Measurements from ENCODE around the gene ZC3H7B. TPM values are rescaled to one million over a fixed set of nuclear protein-coding genes. Genes with fewer than 3 reads are reported as not detected.
"Not testable (repeated sequence)": the region's sequence is repeated elsewhere in the genome, so short reads cannot be mapped to it uniquely, and the experiment has no call there.

Gene ZC3H7B, protein sequence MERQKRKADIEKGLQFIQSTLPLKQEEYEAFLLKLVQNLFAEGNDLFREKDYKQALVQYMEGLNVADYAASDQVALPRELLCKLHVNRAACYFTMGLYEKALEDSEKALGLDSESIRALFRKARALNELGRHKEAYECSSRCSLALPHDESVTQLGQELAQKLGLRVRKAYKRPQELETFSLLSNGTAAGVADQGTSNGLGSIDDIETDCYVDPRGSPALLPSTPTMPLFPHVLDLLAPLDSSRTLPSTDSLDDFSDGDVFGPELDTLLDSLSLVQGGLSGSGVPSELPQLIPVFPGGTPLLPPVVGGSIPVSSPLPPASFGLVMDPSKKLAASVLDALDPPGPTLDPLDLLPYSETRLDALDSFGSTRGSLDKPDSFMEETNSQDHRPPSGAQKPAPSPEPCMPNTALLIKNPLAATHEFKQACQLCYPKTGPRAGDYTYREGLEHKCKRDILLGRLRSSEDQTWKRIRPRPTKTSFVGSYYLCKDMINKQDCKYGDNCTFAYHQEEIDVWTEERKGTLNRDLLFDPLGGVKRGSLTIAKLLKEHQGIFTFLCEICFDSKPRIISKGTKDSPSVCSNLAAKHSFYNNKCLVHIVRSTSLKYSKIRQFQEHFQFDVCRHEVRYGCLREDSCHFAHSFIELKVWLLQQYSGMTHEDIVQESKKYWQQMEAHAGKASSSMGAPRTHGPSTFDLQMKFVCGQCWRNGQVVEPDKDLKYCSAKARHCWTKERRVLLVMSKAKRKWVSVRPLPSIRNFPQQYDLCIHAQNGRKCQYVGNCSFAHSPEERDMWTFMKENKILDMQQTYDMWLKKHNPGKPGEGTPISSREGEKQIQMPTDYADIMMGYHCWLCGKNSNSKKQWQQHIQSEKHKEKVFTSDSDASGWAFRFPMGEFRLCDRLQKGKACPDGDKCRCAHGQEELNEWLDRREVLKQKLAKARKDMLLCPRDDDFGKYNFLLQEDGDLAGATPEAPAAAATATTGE
- 18.1 and 34.2 TPM in 2 replicates for total RNA-seq (2014; rRNA removed; shearing (Covaris generic); ENCODE audit: low replicate concordance)

DNA sequence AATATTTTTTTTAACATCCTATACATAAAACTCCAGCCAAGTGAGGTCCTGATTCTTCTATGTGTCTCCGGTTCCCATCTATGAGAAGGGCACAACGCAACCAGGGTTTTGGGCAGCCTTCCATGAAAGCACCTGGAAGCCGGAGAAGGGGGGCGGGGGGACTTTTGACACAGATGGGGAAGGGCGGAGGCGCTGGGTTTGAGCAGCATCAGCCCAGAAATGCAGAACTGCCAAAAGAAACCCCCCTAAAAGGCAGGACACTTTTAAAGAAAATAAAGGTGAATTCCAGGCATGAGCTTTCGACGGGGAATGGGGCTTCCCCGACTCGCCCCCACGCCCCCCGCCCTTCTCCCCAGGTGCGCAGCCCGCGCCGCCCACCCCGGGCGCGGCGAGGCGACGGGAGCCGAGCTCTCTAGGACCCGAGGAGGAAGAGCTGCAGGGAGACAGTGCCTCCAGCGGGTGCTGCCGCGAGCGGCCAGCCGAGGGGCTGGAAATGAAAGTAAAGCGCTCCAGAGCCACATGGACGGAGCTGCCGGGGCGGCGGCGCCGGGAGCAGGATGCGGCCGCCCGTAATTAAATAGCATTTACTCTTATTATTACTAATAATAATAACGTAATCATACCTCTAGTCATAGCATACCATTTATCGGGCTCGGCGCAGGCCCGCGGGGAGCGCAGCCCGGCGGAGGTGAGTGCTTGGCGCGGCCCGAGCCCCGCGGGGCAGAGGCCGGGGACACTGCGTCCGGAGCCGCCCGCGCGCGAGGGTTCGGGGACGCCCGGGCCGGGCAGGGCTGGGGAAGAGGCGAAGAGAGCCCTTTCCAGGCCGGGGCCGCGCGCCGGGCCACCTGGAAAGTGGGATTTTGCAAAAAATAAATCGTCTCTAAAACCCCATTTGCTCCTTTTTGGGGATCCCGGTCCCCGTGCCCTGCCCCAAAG is at the start of gene ZC3H7B:
Gene ZC3H7B, plus strand, starts transcription at position 441 of the 936 bp plus-strand sequence. CDS start 19,136 bp downstream, outside the sequence.
- H3K36me3 ChIP-seq (ENCODE audit: insufficient read depth, low read length): no peaks in the 10 kb centered on the region
- H3K9ac ChIP-seq (ENCODE audit: low read length): peak within 1 kb of the TSS; percentile 100
- H3K4me2 ChIP-seq (ENCODE audit: low read depth, low read length, poor library complexity, severe bottlenecking): peak within 1 kb of the TSS; percentile 88
- H3K4me3 ChIP-seq (ENCODE audit: low read length): peak within 1 kb of the TSS; percentile 99
- peak; percentile 93 for DNase-seq
- peaks cover 22% of the 10 kb centered on the region for H3K4me1 ChIP-seq (ENCODE audit: low read length)
- no peaks in the 10 kb centered on the region for H3K9me3 ChIP-seq (ENCODE audit: low read length)
- no peaks in the 10 kb centered on the region for H3K27me3 ChIP-seq (ENCODE audit: low read length)
- H3K27ac ChIP-seq (ENCODE audit: low read length): peak within 1 kb of the TSS; percentile 82
- no peaks in the 10 kb centered on the region; the same call in 1 of the 2 replicates for H4K20me1 ChIP-seq (ENCODE audit: insufficient read depth, low read depth, low read length)
- no peaks in the 10 kb centered on the region for H3K9me2 ChIP-seq (replicated peaks; ENCODE audit: insufficient read depth, low read length)
- peaks cover 57% of the 10 kb centered on the region for H3K79me2 ChIP-seq (ENCODE audit: low read length)
- peak within 1 kb of the TSS; percentile 92 for H2AFZ ChIP-seq (ENCODE audit: low read length)

DNA sequence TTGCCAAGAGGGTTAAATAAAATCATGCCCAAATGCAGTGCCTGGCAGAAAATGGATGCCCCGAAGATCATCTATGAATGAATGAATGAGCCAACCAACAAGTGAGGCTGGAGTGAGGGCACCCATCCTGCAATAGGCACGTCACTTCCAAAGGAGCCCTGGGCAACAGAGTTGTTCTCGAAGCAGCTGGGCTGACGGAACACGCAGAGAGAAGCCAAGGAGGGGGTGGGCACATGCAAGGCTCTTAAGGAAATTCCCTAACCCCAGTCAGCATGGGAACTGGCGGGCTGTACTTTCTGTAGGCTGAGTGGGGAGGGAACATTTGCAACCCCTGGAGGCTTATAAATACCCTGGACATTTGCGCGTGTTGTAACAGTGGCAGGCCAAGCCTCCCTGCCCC is 49.0 kb upstream of the ZC3H7B start:
- DNase-seq: no peak
- H3K36me3 ChIP-seq (ENCODE audit: insufficient read depth, low read length): peaks cover 26% of the 10 kb centered on the region
- no peak overlapping the region for H3K4me3 ChIP-seq (ENCODE audit: low read length)

GRCh38 chr22:41254230-41254629 is 47.1 kb upstream of the ZC3H7B start:
- Histone ChIP-seq H3K79me2 (ENCODE audit: low read length) (no peaks in the 10 kb centered on the region), H3K9me2 (replicated peaks; ENCODE audit: insufficient read depth, low read length) (no peaks in the 10 kb centered on the region), H3K4me3 (ENCODE audit: low read length) (no peak overlapping the region), H3K36me3 (ENCODE audit: insufficient read depth, low read length) (peaks cover 31% of the 10 kb centered on the region), H3K9ac (ENCODE audit: low read length) (no peak overlapping the region), H3K9me3 (ENCODE audit: low read length) (no peaks in the 10 kb centered on the region), H3K27me3 (ENCODE audit: low read length) (no peaks in the 10 kb centered on the region), H3K27ac (ENCODE audit: low read length) (no peak overlapping the region), H3K4me2 (ENCODE audit: low read depth, low read length, poor library complexity, severe bottlenecking) (no peak overlapping the region), H2AFZ (ENCODE audit: low read length) (no peak overlapping the region), H3K4me1 (ENCODE audit: low read length) (no peaks in the 10 kb centered on the region), H4K20me1 (ENCODE audit: insufficient read depth, low read depth, low read length) (no peaks in the 10 kb centered on the region; the same call in 1 of the 2 replicates)
- DNase-seq: no peak

More for the DNA sequence above, 49.0 kb upstream of the ZC3H7B start:
- H3K4me1 ChIP-seq (ENCODE audit: low read length): no peaks in the 10 kb centered on the region
- H3K4me2 ChIP-seq (ENCODE audit: low read depth, low read length, poor library complexity, severe bottlenecking): no peak overlapping the region
- no peak overlapping the region for H3K9ac ChIP-seq (ENCODE audit: low read length)
- no peaks in the 10 kb centered on the region for H3K27me3 ChIP-seq (ENCODE audit: low read length)
- no peaks in the 10 kb centered on the region for H3K9me2 ChIP-seq (replicated peaks; ENCODE audit: insufficient read depth, low read length)
- H2AFZ ChIP-seq (ENCODE audit: low read length): no peak overlapping the region
- no peaks in the 10 kb centered on the region for H3K79me2 ChIP-seq (ENCODE audit: low read length)
- no peak overlapping the region for H3K27ac ChIP-seq (ENCODE audit: low read length)
- H3K9me3 ChIP-seq (ENCODE audit: low read length): no peaks in the 10 kb centered on the region
- no peaks in the 10 kb centered on the region; the same call in 1 of the 2 replicates for H4K20me1 ChIP-seq (ENCODE audit: insufficient read depth, low read depth, low read length)

DNA sequence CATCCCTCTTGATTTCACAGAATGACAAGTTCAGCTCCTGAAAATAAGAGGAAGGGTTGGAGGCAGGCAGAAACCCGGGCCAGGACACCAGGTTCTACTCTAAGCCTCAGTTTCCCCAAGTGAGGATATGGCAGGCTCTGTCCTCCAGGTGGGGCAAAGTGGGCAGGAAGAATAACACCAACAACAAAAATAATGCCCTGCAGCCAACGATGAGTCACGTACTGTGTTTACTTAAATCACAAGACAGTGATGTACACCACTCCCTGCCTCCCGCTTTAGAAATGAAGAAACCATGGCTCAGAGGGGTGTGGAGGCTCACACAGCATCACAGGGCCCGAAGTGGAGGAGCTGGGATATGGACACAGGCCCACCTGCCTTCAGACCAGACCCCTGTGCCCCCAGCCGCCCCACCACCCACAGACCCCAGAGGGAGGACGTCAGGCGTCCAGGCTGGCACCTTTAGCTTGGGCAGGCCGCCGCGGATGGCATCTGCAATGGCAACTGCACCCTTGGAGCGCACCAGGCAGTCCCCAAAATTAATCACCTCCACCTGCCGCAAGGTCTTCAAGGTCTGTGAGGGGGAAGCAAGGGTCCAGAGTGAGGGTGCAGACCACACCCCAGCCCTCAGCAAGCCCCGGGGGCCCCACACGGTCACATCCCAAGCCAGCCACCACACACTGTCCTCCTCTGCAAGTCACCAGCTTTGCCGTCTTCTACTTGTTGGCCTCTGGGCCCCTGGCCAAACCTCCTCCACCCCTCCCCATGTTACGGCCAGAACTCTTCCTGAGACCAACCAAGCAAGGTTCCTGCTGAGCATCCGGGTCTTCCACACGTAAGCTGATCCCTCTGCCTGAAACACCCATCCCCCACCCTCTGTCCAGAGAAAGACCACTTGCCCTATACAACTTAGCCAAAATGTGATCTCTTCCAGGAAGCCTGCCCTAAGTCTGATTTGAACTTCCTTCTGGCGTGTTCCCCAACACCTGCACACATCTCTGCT is 44.8 kb upstream of the ZC3H7B start:
- H3K4me2 ChIP-seq (ENCODE audit: low read depth, low read length, poor library complexity, severe bottlenecking): no peak overlapping the region
- no peaks in the 10 kb centered on the region for H4K20me1 ChIP-seq (ENCODE audit: insufficient read depth, low read depth, low read length)
- H3K4me3 ChIP-seq (ENCODE audit: low read length): no peak overlapping the region
- no peak overlapping the region for H3K27ac ChIP-seq (ENCODE audit: low read length)
- H3K9ac ChIP-seq (ENCODE audit: low read length): no peak overlapping the region
- no peak overlapping the region for H2AFZ ChIP-seq (ENCODE audit: low read length)
- no peaks in the 10 kb centered on the region for H3K27me3 ChIP-seq (ENCODE audit: low read length)
- H3K9me3 ChIP-seq (ENCODE audit: low read length): no peaks in the 10 kb centered on the region
- DNase-seq: no peak
- no peaks in the 10 kb centered on the region for H3K79me2 ChIP-seq (ENCODE audit: low read length)
- H3K36me3 ChIP-seq (ENCODE audit: insufficient read depth, low read length): peaks cover 30% of the 10 kb centered on the region
- no peaks in the 10 kb centered on the region for H3K4me1 ChIP-seq (ENCODE audit: low read length)
- H3K9me2 ChIP-seq (replicated peaks; ENCODE audit: insufficient read depth, low read length): no peaks in the 10 kb centered on the region

GRCh38 chr22:41257696-41258095 is 43.6 kb upstream of the ZC3H7B start:
- Histone ChIP-seq H3K36me3 (ENCODE audit: insufficient read depth, low read length) (peaks cover 34% of the 10 kb centered on the region), H3K4me1 (ENCODE audit: low read length) (no peaks in the 10 kb centered on the region), H3K4me2 (ENCODE audit: low read depth, low read length, poor library complexity, severe bottlenecking) (no peak overlapping the region), H4K20me1 (ENCODE audit: insufficient read depth, low read depth, low read length) (no peaks in the 10 kb centered on the region), H2AFZ (ENCODE audit: low read length) (no peak overlapping the region), H3K9me3 (ENCODE audit: low read length) (no peaks in the 10 kb centered on the region), H3K27ac (ENCODE audit: low read length) (no peak overlapping the region), H3K79me2 (ENCODE audit: low read length) (no peaks in the 10 kb centered on the region), H3K4me3 (ENCODE audit: low read length) (no peak overlapping the region), H3K9ac (ENCODE audit: low read length) (no peak overlapping the region), H3K9me2 (replicated peaks; ENCODE audit: insufficient read depth, low read length) (no peaks in the 10 kb centered on the region), H3K27me3 (ENCODE audit: low read length) (no peaks in the 10 kb centered on the region)
- no peak for DNase-seq

GRCh38 chr22:41259756-41260155 is 41.6 kb upstream of the ZC3H7B start:
- H3K36me3 ChIP-seq (ENCODE audit: insufficient read depth, low read length): peaks cover 34% of the 10 kb centered on the region
- H3K27ac ChIP-seq (ENCODE audit: low read length); H3K27me3 ChIP-seq (ENCODE audit: low read length); H3K9ac ChIP-seq (ENCODE audit: low read length); DNase-seq; H3K4me3 ChIP-seq (ENCODE audit: low read length); H3K4me1 ChIP-seq (ENCODE audit: low read length); H3K79me2 ChIP-seq (ENCODE audit: low read length); H4K20me1 ChIP-seq (ENCODE audit: insufficient read depth, low read depth, low read length); H2AFZ ChIP-seq (ENCODE audit: low read length); H3K9me2 ChIP-seq (replicated peaks; ENCODE audit: insufficient read depth, low read length); H3K4me2 ChIP-seq (ENCODE audit: low read depth, low read length, poor library complexity, severe bottlenecking); H3K9me3 ChIP-seq (ENCODE audit: low read length): not testable (repeated sequence)

DNA sequence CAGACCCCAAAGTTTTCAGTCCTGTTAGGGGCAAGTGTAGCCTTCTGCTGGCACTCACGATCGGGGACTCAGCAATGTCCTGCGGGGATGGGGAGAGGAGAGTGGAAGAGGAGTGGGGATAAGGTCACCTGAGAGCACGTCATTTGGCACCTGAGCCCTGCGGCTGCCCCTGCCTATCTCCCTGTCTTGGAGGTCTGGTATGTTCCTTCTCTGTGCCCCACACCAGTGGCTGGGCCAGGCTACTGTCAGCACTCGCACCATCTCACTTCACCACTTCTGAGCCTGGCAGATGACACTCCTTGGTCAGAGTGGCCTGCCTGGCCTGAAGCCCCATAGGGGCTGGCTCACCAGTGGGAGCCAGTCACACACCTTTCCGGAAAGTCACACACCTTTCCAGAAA is 40.5 kb upstream of the ZC3H7B start:
- DNase-seq: no peak

More for the DNA sequence above, 40.5 kb upstream of the ZC3H7B start:
- Histone ChIP-seq H3K4me3 (ENCODE audit: low read length) (no peak overlapping the region), H3K27me3 (ENCODE audit: low read length) (no peaks in the 10 kb centered on the region), H4K20me1 (ENCODE audit: insufficient read depth, low read depth, low read length) (no peaks in the 10 kb centered on the region), H3K4me1 (ENCODE audit: low read length) (no peaks in the 10 kb centered on the region), H3K27ac (ENCODE audit: low read length) (no peak overlapping the region), H2AFZ (ENCODE audit: low read length) (no peak overlapping the region), H3K9me3 (ENCODE audit: low read length) (no peaks in the 10 kb centered on the region), H3K79me2 (ENCODE audit: low read length) (no peaks in the 10 kb centered on the region), H3K36me3 (ENCODE audit: insufficient read depth, low read length) (peaks cover 32% of the 10 kb centered on the region), H3K4me2 (ENCODE audit: low read depth, low read length, poor library complexity, severe bottlenecking) (no peak overlapping the region), H3K9me2 (replicated peaks; ENCODE audit: insufficient read depth, low read length) (no peaks in the 10 kb centered on the region), H3K9ac (ENCODE audit: low read length) (no peak overlapping the region)
